Activated naive CD4-positive, alpha-beta T cell treated with anti-CD3 and anti-CD28 coated beads, Interleukin-2, amount 50 U/mL, for 72 hours (primary cell): Measurements from ENCODE around the gene KCNK10. TPM values are rescaled to one million over a fixed set of nuclear protein-coding genes. Genes with fewer than 3 reads are reported as not detected.

Experiments
- ATAC-seq, 2 donors: fragments of 150-1000 bp; cut with Tn5 transposase; 2 replicates each; pipeline ENCODE4 v1.10.0; 2021; ENCODE audit warnings: mild to moderate bottlenecking in 2 of 2, moderate library complexity in 2 of 2
- DNase-seq, 2 donors: peaks; one replicate each; pipeline ENCODE4 v3.0.0; 2021 to 2022; ENCODE audit warnings: low spot score in 2 of 2
- H3K27ac Mint-ChIP-seq, 2 donors: one replicate each; pipeline ENCODE4 v1.8.0; 2022; ENCODE audit warnings: mild to moderate bottlenecking in 2 of 2, mixed read lengths in 2 of 2
- H3K36me3 Mint-ChIP-seq, 2 donors: one replicate each; pipeline ENCODE4 v1.8.0; 2022; ENCODE audit warnings: mixed read lengths in 2 of 2
- H3K9me3 Mint-ChIP-seq, 2 donors: one replicate each; pipeline ENCODE4 v1.8.0; 2022; ENCODE audit warnings: mixed read lengths in 2 of 2
- total RNA-seq, 2 donors: library from RNA; stranded (reverse); gene quantifications; one replicate each; pipeline ENCODE4 v1.2.3, GENCODE V29; 2022

The KCNK10 gene
- total RNA-seq, 2 donors from 2014 or later = not detected

- DNase-seq (no peak), ATAC-seq (no peak)
- no peaks in the 10 kb centered on the region for H3K36me3 Mint-ChIP-seq
- no peak overlapping the region for H3K27ac Mint-ChIP-seq
- no peaks in the 10 kb centered on the region for H3K9me3 Mint-ChIP-seq
Measured at GRCh38 chr14:88140874-88141273, 182.2 kb downstream of the KCNK10 start.

DNA sequence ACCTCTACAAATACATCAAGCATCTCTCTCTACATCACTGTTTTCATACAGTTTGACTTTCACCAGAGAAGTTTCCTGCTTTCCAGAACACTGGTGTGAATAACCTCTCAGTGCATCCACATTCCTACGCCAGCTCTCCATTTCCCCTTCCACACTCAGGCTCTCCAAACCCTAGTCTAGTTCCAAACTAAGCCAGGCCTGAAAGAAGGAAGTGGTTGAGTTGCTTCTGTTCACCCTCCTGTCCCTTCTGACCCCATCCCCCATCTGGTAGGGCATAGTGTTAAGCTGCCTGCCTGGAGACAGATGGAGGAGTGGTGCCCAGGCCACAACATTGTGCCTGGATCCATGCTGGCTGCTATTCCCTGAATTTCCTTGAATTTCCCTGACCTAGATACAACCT lies 185.7 kb downstream of the KCNK10 start:
- ATAC-seq = no peak
- H3K27ac Mint-ChIP-seq = no peak overlapping the region
- DNase-seq = no peak
- H3K36me3 Mint-ChIP-seq = peaks cover under 1 to 9% of the 10 kb centered on the region in 2 donors
- peaks cover 5 to 6% of the 10 kb centered on the region in 2 donors for H3K9me3 Mint-ChIP-seq

Other genes with a start within 250 kb of the KCNK10 start
- 1 to 10 TPM; 2.3 to 4.4 TPM for gene SPATA7, start 62.4 kb upstream of the KCNK10 start, total RNA-seq
- not detected for gene PTPN21, start 231.7 kb upstream of the KCNK10 start, total RNA-seq
- gene ZC3H14, start 239.8 kb upstream of the KCNK10 start, total RNA-seq = 10 to 100 TPM; 40.8 to 45.2 TPM